Stimulated activated CD4-positive, alpha-beta T cell treated with anti-CD3 and anti-CD28 coated beads, Interleukin-12 subunit alpha, Interleukin-12 subunit beta, amount 100 ng/mL, for 48 hours (primary cell): ENCODE results near the gene SNTB2.
"Not testable (repeated sequence)": the region's sequence is repeated elsewhere in the genome, so short reads cannot be mapped to it uniquely, and the experiment has no call there.

Experiments used
- DNase-seq, 3 donors: peaks; one replicate each; pipeline ENCODE4 v3.0.0-alpha.2; 2020; ENCODE audit warnings: low read depth in 2 of 3, low spot score in 1 of 3

Gene SNTB2

GRCh38 chr16:69283851-69284250 lies 96.9 kb downstream of the SNTB2 start:
- no peak for DNase-seq

GRCh38 chr16:69285240-69285639 lies 98.3 kb downstream of the SNTB2 start:
- DNase-seq, result no peak

GRCh38 chr16:69286941-69287713 lies 100.2 kb downstream of the SNTB2 start:
- DNase-seq, result peak in 2 of 3 donors; percentile 5 to 64

- not testable (repeated sequence) for DNase-seq
Observed at GRCh38 chr16:69291657-69292056, 104.7 kb downstream of the SNTB2 start.

GRCh38 chr16:69293401-69293800 lies 106.4 kb downstream of the SNTB2 start:
- no peak for DNase-seq

GRCh38 chr16:69294051-69294450 lies 107.1 kb downstream of the SNTB2 start:
- DNase-seq, result no peak

- not testable (repeated sequence) for DNase-seq
Observed at GRCh38 chr16:69296771-69297170, 109.8 kb downstream of the SNTB2 start.

GRCh38 chr16:69298261-69298660 lies 111.3 kb downstream of the SNTB2 start:
- DNase-seq, result no peak

GRCh38 chr16:69301187-69301586 lies 114.2 kb downstream of the SNTB2 start:
- no peak for DNase-seq

- DNase-seq, result no peak
Observed at GRCh38 chr16:69301861-69302260, 114.9 kb downstream of the SNTB2 start.

- DNase-seq, result no peak
Observed at GRCh38 chr16:69302301-69302700, 115.3 kb downstream of the SNTB2 start.

- no peak for DNase-seq
Observed at GRCh38 chr16:69306031-69306430, 119.1 kb downstream of the SNTB2 start.

GRCh38 chr16:69307091-69307490 lies 120.1 kb downstream of the SNTB2 start:
- no peak for DNase-seq

GRCh38 chr16:69307856-69308255 lies 120.9 kb downstream of the SNTB2 start:
- DNase-seq, result no peak

- no peak for DNase-seq
Observed at GRCh38 chr16:69309316-69309715, 122.4 kb downstream of the SNTB2 start.

- peak; percentile 96 to 98 (median 96) for DNase-seq
Observed at GRCh38 chr16:69310653-69311532, 123.9 kb downstream of the SNTB2 start, which contains the start of gene VPS4A. VPS4A (plus strand) TSS chr16:69311350; CDS start chr16:69311512, 162 bp downstream.

GRCh38 chr16:69311533-69312387 lies 124.8 kb downstream of the SNTB2 start:
- peak in 2 of 3 donors; percentile 8 to 42 for DNase-seq

- DNase-seq, result no peak
Observed at GRCh38 chr16:69313469-69313868, 126.5 kb downstream of the SNTB2 start.

- DNase-seq, result no peak
Observed at GRCh38 chr16:69314534-69314933, 127.6 kb downstream of the SNTB2 start.

- no peak for DNase-seq
Observed at GRCh38 chr16:69315486-69316311, 128.7 kb downstream of the SNTB2 start.
